ENCODE results near the gene PHIP. TPM values are rescaled to one million over a fixed set of nuclear protein-coding genes. Genes with fewer than 3 reads are reported as not detected.
"Not testable (repeated sequence)": the region's sequence is repeated elsewhere in the genome, so short reads cannot be mapped to it uniquely, and the experiment has no call there.

Gene PHIP
- total and polyA plus RNA-seq, 7 donors = 2.5 to 41.7 (median 31.6) TPM

- Histone ChIP-seq H3K4me3 (no peak overlapping the region), H3K27ac (no peak overlapping the region), H3K36me3 (no peaks in the 10 kb centered on the region), H3K9me3 (peaks cover 0 to 7% (median 0%) of the 10 kb centered on the region in 4 donors), H3K4me1 (no peaks in the 10 kb centered on the region), H3K27me3 (no peaks in the 10 kb centered on the region)
- 90 to 91% methylated on average over 3 of the region's 3 CpGs for WGBS, 2 donors
- TF ChIP-seq POLR2A (IDR thresholded peaks at IDR 0.05) = no peak
- TF ChIP-seq POLR2AphosphoS5 (IDR thresholded peaks at IDR 0.05) = no peak
- no peak for TF ChIP-seq CTCF (IDR thresholded peaks at IDR 0.05)
- TF ChIP-seq EP300 (IDR thresholded peaks at IDR 0.05) = no peak
- DNase-seq = no peak
- intact Hi-C loops (cut with DNase I) = no loop called here
Observed at GRCh38 chr6:78925317-78925716, 152.7 kb downstream of the PHIP start.

GRCh38 chr6:78921168-78921567 lies 156.9 kb downstream of the PHIP start:
- H3K27ac ChIP-seq; H3K4me3 ChIP-seq; intact Hi-C loops (cut with DNase I); DNase-seq; H3K36me3 ChIP-seq; H3K27me3 ChIP-seq; H3K4me1 ChIP-seq: not testable (repeated sequence)
- H3K9me3 ChIP-seq = peaks cover 0 to 12% (median under 1%) of the 10 kb centered on the region in 4 donors
- 77 to 88% methylated on average over 10 of the region's 10 CpGs for WGBS, 2 donors

DNA sequence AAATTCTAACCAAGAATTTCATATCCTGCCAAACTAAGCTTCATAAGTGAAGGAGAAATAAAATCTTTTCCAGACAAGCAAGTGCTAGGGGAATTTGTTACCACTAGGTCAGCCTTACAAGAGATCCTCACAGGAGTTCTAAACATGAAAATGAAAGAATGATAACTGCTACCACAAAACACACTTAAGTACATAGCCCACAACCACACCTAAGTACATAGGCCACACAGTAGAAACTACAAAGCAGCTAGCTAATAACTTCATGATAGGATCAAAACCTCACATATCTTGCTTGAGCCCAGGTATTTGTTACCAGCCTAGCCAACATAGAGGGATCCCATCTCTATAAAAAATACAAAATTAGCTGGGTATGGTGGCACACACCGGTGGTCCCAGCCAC lies 160.3 kb downstream of the PHIP start:
- TF ChIP-seq POLR2AphosphoS5 (IDR thresholded peaks at IDR 0.05) = no peak
- TF ChIP-seq POLR2A (IDR thresholded peaks at IDR 0.05) = no peak
- TF ChIP-seq EP300 (IDR thresholded peaks at IDR 0.05) = no peak
- no peak for TF ChIP-seq CTCF (IDR thresholded peaks at IDR 0.05)
- H3K9me3 ChIP-seq = peaks cover 0 to 12% (median under 1%) of the 10 kb centered on the region in 4 donors
- H3K27ac ChIP-seq = no peak overlapping the region
- DNase-seq = no peak
- no peaks in the 10 kb centered on the region for H3K36me3 ChIP-seq
- 94 to 96% methylated on average over 1 of the region's 1 CpG for WGBS, 2 donors
- no peak overlapping the region for H3K4me3 ChIP-seq
- intact Hi-C loops (cut with DNase I) = no loop called here
- H3K27me3 ChIP-seq = no peaks in the 10 kb centered on the region
- H3K4me1 ChIP-seq = no peaks in the 10 kb centered on the region

- intact Hi-C loops (cut with DNase I) = no loop called here
- Histone ChIP-seq H3K36me3 (no peaks in the 10 kb centered on the region), H3K27me3 (no peaks in the 10 kb centered on the region), H3K27ac (no peak overlapping the region), H3K4me3 (no peak overlapping the region), H3K9me3 (peaks cover 0 to 11% (median under 1%) of the 10 kb centered on the region in 4 donors), H3K4me1 (no peaks in the 10 kb centered on the region)
- TF ChIP-seq POLR2A (IDR thresholded peaks at IDR 0.05) = no peak
- no peak for TF ChIP-seq EP300 (IDR thresholded peaks at IDR 0.05)
- no peak for TF ChIP-seq CTCF (IDR thresholded peaks at IDR 0.05)
- TF ChIP-seq POLR2AphosphoS5 (IDR thresholded peaks at IDR 0.05) = no peak
- 95% methylated on average over 3 of the region's 3 CpGs for WGBS, 2 donors
- DNase-seq = no peak
Observed at GRCh38 chr6:78916411-78916810, 161.6 kb downstream of the PHIP start.

DNA sequence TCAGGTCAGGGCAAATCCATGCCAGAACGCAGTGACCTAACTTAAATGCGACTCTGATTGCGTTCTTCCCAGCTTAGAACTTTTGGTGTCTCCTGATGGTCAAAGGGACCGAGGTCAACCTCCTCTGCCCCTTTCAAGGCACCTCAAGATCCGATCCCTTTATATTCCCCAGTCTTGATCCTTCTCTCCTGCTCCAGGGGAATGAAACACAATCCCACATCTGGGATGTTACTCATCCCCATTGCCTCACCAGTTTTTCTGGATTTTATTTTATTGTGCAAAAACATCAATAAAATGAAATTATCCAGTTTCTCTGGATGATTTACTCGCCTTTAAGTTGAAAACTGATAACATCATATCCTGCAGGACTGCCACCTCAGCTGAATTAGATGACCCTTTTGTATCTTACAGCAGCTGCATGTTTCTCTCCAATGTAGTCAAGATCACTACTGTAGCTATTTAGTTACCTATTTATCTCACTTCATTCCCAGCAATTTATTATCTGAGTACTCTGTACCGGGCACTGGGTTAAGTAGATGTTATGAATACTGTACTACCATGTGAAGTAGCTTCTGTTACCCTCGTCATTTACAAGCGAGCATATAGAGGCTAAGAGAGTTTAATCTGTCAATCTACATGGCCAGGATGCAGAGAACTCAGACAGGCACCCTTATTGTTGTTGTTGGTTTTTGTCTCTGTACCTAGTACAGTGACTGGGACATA lies 166.7 kb downstream of the PHIP start:
- WGBS, 2 donors = 45 to 72% methylated on average over 9 of the region's 9 CpGs
- Histone ChIP-seq H3K9me3 (no peaks in the 10 kb centered on the region), H3K36me3 (no peaks in the 10 kb centered on the region), H3K4me1 (peaks cover 0 to 12% (median 5%) of the 10 kb centered on the region in 4 donors), H3K4me3 (no peak overlapping the region), H3K27ac (no peak overlapping the region), H3K27me3 (peaks cover 0 to 8% (median 0%) of the 10 kb centered on the region in 3 donors)
- DNase-seq = no peak
- intact Hi-C loops (cut with DNase I) = no loop called here
- TF ChIP-seq POLR2AphosphoS5 (IDR thresholded peaks at IDR 0.05) = no peak
- TF ChIP-seq POLR2A (IDR thresholded peaks at IDR 0.05) = no peak
- TF ChIP-seq EP300 (IDR thresholded peaks at IDR 0.05) = no peak
- TF ChIP-seq CTCF (IDR thresholded peaks at IDR 0.05) = no peak
